Stimulated activated CD8-positive, alpha-beta memory T cell treated with anti-CD3 and anti-CD28 coated beads, Interleukin-2, amount 100 ng/mL, for 48 hours (primary cell): ENCODE measurements around the gene FXR2.

Experiments
- DNase-seq, 2 donors: peaks; one replicate each; pipeline ENCODE4 v3.0.0-alpha.2; 2020; ENCODE audit warnings: low read depth in 2 of 2

FXR2 gene

DNA sequence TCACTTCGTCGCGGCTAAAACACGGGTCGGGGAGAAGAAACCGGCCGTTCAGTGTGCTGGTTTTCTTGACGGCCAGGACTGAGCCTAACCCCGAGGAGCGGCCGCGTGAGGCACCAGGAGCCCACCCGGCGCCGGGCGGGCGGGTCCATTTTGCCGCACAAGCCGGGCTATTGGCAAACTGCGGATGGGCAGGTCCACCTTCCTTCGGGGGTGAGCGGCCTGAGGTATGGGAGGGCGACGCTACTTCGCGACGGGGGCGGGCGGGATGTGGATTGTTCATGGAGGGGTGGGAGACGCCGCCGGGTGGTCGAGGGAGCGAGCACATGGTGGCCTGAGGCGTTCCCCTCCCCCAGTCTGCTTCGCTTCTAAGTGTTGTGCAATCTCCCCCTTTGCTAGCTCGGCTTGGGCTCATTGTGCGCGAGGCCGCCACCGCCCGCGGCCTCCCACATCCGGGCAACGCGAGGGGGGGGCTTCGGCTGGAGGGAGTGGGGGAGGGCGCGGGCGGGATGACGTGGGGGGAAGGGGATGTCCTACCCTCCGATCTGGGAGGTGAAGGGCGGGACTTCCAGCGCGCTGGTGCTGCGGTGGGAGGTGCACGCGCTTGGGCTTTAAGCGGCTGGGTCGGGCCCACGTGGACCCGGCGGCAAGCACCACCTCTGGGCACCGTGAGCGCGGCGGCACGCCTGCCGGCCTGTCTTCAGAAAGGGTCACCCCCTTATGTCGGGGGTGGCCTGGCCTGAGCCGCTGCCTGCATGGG lies 41.2 kb downstream of the FXR2 start:
- DNase-seq: peak; percentile 82 to 88

DNA sequence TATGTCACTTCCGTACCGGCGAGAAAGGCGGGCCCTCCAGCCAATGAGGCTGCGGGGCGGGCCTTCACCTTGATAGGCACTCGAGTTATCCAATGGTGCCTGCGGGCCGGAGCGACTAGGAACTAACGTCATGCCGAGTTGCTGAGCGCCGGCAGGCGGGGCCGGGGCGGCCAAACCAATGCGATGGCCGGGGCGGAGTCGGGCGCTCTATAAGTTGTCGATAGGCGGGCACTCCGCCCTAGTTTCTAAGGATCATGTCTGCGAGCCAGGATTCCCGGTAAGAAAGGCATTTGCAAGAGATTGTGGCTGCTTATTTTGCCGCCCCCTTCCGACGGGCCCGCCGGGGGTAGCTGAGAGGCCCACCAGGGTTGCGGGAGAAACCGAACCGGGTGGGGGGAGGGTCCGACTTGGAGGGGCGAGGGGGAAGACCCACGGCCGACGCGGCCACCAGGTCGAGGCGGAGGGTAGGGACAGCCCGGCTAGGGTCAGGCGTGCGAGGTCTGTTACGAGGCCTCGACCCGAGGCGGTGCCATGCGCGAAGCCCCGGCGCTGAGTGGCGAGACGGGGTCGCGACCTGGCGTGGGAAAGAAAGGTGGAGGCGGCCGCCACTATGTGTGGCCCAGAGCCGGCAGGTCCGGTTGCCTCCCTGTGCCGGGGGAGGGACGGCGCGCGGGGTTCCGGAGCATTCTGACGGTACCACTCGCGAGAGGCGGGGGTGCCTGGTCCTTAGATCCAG lies 41.9 kb downstream of the FXR2 start:
- DNase-seq: peak; percentile 98 to 99

DNA sequence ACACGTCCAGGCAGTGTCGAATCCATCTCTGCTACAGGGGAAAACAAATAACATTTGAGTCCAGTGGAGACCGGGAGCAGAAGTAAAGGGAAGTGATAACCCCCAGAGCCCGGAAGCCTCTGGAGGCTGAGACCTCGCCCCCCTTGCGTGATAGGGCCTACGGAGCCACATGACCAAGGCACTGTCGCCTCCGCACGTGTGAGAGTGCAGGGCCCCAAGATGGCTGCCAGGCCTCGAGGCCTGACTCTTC lies 42.4 kb downstream of the FXR2 start:
- no peak for DNase-seq

DNA sequence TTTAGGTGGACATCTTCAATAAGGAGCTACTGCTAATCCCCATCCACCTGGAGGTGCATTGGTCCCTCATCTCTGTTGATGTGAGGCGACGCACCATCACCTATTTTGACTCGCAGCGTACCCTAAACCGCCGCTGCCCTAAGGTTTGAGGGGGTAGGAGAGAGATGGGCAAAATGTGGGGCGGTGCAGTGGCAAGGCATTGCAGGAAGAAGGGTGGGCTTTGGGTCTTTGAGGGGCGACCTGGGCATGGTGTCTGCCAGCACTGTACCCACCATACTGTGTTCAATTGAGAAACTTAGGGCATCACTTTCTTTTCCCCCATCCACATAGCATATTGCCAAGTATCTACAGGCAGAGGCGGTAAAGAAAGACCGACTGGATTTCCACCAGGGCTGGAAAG lies 44.3 kb downstream of the FXR2 start:
- no peak for DNase-seq

GRCh38 chr17:7569571-7569970 lies 45.1 kb downstream of the FXR2 start:
- no peak for DNase-seq

DNA sequence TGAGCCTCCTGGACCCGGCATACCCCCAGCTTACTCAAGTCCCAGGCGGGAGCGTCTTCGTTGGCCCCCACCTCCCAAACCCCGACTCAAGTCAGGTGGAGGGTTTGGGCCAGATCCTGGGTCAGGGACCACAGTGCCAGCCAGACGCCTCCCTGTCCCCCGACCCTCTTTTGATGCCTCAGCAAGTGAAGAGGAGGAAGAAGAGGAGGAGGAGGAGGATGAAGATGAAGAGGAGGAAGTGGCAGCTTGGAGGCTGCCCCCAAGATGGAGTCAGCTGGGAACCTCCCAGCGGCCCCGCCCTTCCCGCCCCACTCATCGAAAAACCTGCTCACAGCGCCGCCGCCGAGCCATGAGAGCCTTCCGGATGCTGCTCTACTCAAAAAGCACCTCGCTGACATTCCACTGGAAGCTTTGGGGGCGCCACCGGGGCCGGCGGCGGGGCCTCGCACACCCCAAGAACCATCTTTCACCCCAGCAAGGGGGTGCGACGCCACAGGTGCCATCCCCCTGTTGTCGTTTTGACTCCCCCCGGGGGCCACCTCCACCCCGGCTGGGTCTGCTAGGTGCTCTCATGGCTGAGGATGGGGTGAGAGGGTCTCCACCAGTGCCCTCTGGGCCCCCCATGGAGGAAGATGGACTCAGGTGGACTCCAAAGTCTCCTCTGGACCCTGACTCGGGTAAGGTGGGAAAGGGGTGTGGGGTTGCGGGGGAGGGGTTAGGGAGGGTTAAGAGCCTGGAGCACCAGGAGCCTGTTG lies 51.4 kb downstream of the FXR2 start:
- no peak for DNase-seq

- no peak for DNase-seq
Observed at GRCh38 chr17:7562208-7562605, 52.5 kb downstream of the FXR2 start.

- peak; percentile 86 to 90 for DNase-seq
Observed at GRCh38 chr17:7561589-7562207, 53.0 kb downstream of the FXR2 start, which contains the start of gene SENP3. Gene SENP3 (plus strand): TSS chr17:7561919. CDS start chr17:7563077, 1,158 bp downstream.

- peak; percentile 73 to 82 for DNase-seq
Observed at GRCh38 chr17:7561028-7561575, 53.6 kb downstream of the FXR2 start.

DNA sequence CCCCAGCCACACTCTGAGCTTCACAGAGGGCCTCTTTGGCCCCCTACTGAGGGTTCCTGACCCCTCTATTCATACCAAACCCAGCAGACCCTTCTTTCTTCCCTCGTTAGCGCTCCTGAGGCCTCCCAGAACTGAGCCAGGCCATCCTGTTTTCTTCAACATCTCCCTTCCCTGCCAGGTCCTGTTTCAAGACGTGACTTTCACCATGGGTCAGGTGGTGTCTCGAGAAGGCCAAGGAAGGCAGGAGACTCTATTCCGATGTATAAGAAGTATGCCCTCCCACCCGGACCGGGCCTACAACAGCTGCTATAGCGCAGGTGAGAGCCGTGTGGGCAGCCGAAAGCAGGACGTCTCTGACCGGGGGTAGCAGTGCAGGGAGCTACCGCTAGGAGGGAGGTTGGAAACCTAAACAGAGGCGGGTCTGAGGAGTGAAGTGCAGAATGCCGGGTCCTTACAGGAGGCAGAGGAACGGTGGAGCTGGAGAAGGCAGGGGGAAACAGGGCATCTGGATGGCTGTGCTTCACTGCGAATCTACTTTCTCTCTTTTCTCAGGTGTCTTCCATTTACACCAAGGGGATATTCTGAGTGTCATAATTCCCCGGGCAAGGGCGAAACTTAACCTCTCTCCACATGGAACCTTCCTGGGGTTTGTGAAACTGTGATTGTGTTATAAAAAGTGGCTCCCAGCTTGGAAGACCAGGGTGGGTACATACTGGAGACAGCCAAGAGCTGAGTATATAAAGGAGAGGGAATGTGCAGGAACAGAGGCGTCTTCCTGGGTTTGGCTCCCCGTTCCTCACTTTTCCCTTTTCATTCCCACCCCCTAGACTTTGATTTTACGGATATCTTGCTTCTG lies 54.3 kb downstream of the FXR2 start:
- DNase-seq: peak in 1 of 2 donors; percentile 50

DNA sequence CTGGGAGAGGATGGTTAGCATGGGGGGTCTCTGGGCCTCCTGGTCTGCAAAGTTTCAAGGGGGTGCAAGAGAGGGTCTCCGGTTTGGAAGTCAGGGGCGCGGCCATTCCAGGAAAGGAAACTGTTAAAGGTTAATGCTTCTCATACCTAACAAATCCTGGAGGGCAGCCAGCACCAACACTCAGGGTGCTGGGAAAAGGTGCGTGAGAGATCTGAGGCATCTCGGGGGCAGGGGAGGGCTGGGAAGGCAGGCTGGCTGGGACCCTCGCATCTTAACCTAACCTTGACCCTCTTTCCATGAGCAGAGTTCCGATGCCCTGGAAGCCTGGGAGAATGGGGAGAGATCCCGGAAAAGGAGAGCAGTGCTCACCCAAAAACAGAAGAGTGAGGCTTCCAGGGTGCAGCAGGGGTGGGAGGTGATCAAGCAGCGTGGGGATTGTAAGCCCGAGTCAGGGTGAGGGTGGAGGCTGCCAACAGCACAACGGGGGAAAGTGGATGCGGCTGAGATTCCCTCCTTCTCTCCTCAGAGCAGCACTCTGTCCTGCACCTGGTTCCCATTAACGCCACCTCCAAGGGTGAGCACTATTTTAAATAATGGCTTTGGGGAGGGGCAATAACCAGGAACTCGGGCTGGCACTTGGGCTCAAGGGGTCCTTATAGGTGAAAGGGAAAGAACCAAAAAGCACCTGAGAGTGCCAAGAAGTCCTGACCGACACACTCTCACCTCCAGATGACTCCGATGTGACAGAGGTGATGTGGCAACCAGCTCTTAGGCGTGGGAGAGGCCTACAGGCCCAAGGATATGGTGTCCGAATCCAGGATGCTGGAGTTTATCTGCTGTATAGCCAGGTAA lies 55.2 kb downstream of the FXR2 start:
- DNase-seq: no peak

DNA sequence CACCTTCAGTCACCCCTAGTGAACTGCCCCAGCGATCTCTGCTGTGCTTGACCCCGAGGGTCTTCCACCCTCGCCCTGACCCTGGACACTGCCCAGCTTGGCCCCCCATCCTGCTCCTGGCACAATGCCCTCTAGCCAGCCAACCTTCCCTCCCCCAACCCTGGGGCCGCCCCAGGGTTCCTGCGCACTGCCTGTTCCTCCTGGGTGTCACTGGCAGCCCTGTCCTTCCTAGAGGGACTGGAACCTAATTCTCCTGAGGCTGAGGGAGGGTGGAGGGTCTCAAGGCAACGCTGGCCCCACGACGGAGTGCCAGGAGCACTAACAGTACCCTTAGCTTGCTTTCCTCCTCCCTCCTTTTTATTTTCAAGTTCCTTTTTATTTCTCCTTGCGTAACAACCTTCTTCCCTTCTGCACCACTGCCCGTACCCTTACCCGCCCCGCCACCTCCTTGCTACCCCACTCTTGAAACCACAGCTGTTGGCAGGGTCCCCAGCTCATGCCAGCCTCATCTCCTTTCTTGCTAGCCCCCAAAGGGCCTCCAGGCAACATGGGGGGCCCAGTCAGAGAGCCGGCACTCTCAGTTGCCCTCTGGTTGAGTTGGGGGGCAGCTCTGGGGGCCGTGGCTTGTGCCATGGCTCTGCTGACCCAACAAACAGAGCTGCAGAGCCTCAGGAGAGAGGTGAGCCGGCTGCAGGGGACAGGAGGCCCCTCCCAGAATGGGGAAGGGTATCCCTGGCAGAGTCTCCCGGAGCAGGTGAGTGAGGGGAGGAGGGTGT lies 56.0 kb downstream of the FXR2 start, which contains the start of gene TNFSF13:
Gene TNFSF13, plus strand, starts transcription at position 207 of the 776 bp plus-strand sequence. Its CDS starts 290 bp downstream, at position 497.
- DNase-seq: no peak

GRCh38 chr17:7557775-7558543 lies 56.7 kb downstream of the FXR2 start:
- DNase-seq: no peak

- no peak for DNase-seq
Observed at GRCh38 chr17:7557147-7557764, 57.4 kb downstream of the FXR2 start.

DNA sequence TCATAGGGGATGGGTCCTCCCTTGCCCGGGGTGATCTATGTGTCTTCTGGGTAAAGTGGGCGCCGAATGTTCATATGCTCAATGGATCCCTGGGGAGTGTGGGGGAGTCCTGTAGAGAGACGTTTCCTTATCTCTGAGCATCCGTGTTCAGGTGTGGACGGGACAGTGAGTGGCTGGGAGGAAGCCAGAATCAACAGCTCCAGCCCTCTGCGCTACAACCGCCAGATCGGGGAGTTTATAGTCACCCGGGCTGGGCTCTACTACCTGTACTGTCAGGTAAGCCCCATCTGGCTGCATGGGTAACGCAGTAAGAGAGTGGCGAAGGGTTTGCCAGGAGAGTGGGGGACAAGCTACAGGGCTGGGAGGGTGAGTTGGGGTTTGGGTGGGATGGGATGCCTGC lies 58.1 kb downstream of the FXR2 start:
- DNase-seq: no peak

- no peak for DNase-seq
Observed at GRCh38 chr17:7555320-7555948, 59.3 kb downstream of the FXR2 start.

DNA sequence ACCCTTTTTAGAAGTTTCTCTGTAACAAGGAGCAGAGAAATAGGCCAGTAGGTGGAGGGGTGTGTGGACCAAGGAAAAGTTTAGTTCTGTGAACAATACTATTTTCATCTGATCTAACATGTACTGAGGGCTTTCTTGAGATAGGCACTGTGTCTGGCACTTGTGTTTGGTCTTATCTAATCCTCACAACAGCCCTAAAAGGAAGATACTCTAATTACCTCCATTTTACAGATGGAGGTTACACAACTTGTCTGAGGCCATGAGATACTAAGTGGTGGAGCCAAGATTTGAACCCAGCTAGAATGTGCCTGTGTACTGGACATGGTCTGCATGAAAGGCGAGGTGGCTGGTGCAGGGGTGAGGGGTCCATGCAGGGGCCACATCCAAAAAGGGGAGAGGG lies 61.3 kb downstream of the FXR2 start:
- DNase-seq: no peak
